AML-193 (cell line): ENCODE data around the gene ROPN1L.

Source experiments
- DNase-seq, 2 experiments: peaks; one replicate each; lab custom pipeline; 2025; lab: John Stamatoyannopoulos, UW

ROPN1L gene

GRCh38 chr5:10457682-10458574 lies 16.2 kb downstream of the ROPN1L start:
- no peak for DNase-seq

GRCh38 chr5:10459080-10460055 lies 17.7 kb downstream of the ROPN1L start:
- DNase-seq, result no peak

- no peak for DNase-seq
These were observed 18.7 kb downstream of the ROPN1L start for GRCh38 chr5:10460252-10460906.

DNA sequence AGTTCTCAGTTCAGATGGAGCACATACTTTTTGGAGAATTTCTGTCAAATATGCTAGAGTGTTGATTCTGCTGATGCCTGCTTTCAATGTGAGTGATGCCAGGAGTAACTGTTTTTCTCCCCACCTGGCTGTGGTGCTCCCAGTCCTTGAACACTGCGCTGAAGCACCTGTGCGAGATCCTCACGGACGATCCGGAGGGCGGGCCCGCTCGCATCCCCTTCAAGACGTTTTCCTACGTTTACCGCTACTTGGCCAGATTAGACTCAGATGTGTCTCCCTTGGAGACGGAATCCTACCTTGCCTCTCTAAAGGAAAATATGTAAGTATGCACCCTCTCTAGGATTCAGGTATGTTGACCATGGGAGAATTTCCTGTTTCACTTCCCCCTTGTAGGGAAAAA lies 19.4 kb downstream of the ROPN1L start:
- no peak for DNase-seq

- no peak for DNase-seq
These were observed 20.4 kb downstream of the ROPN1L start for GRCh38 chr5:10461904-10462555.

- no peak for DNase-seq
These were observed 21.9 kb downstream of the ROPN1L start for GRCh38 chr5:10463566-10463965.

DNA sequence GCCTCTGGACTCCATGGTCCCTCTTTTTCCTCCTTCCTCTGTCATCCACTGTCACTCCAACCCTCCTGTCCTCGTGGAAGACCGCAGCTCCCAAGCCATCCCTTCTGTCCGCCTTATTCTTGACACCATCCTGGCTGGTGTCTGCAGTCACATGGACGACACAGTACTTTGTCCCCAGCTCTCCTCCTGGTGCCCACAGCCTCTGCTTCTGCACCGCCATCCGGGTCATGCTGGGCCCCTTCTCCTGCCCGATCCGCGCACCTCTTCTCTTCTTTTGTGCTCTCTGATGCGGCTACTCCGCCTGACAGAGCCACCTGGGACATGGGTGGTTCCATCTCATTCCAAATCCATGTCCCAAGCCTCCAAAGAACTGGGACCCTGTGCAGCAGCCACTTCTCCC lies 22.5 kb downstream of the ROPN1L start:
- no peak for DNase-seq

DNA sequence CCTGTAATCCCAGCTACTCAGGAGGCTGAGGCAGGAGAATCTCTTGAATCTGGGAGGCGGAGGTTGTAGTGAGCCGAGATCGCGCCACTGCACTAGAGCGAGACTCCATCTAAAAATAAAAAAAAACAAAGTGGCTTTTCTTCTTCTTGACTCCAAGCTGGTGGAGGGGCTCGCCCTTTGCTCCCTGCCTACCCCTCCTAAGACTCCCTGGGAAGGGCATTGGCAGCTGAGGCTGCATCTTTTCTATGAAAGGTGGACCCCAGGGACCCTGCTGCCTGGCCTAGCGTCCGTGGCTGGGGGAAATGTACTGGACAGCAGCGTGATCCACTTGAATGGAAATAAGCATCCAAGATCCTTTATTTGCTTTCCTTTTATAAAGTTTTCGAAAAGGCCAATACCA lies 24.0 kb downstream of the ROPN1L start:
- DNase-seq, result no peak

DNA sequence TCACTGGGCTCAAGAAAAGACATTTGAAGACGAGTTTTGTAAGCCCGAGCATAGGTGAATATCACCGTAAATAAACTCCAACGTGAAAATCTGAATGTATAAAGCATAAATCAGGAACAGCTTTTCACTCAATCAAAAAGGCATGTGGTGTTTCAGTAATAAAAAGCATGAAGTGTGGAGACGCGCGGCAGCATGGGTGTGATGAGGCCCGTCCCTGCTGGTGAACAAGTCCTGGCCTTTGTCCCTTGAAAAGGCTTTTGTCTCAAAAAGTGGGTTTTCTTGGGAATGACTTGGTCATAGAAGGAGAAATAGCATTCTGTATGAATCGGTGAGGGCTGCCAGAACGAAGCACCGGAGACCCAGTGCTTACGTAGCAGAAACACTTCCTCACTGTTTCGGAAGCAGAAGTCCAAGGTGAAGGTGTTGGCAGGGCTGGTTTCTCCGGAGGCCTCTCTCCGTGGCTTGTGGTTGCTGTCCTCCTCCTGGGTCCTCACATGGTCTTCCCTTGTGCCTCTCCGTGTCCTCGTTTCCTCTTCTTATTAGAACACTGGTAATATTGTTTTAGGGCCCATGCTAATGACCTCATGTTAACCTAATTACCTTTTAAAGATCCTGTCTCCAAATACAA lies 24.9 kb downstream of the ROPN1L start:
- DNase-seq, result no peak

DNA sequence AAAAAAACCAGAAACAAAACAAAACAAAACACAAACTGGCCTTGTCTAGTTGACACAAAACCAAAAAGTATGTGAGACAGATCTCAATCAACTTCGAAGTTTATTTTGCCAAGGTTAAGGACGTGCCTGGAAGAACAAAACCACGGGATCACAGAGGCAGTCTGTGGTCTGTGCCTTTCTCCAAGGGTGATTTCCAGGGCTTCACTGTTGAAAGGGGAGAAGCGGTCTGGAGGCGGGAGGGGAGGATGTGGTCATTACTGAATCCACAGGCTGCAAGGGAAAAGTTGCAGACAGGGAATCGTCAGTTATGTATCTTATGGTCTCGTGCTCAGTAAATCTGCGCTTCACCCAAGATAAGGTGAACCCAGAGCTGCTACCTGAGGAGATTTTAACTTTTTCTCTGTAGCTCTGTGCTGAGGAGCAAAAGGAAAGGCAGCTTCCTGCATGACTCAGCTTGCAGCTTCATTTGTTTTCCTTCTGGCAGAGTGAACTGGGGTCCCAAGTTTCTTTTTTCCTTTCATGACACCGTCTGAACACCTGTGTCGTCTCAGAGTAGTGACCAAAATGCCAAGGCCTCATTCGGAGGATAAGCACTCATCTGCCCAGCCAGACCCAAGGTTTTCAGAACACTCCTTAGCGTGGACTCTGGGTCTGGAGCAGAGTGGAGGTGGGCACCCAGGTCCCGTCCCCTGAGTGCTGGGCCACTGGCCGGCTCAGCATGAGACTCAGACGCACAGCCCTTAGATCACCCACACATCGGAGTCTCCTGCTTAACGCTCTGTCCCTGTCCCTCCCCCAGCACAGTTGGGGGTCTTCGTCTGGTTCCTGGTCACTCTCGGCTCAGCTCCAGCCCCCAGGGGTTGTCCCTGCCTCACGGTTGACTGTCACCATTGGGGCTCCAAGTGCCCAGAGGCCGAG lies 25.9 kb downstream of the ROPN1L start:
- DNase-seq, result no peak

- DNase-seq, result no peak
These were observed 26.6 kb downstream of the ROPN1L start for GRCh38 chr5:10468256-10468655.

- DNase-seq, result no peak
These were observed 27.8 kb downstream of the ROPN1L start for GRCh38 chr5:10469253-10470050.

GRCh38 chr5:10470669-10471068 lies 29.0 kb downstream of the ROPN1L start:
- DNase-seq, result no peak

DNA sequence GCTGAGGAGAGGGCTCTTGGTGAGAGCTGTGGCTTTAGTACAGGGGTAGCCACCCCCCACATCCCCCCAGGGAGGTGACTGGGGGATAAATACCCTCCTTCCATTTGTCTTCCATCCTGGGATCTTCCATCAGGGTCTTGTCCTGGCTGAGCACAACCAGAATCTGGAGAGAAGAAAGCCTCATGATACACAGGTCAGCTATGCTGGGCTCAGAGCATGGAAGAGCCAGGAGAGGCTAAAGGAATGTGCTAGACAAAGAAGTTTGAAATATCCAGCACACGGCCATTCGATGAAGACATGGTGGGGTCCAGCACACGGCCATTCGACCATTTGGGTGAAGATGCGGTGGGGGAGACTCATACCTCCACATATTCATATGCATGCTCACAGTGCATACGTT lies 30.0 kb downstream of the ROPN1L start:
- no peak for DNase-seq

DNA sequence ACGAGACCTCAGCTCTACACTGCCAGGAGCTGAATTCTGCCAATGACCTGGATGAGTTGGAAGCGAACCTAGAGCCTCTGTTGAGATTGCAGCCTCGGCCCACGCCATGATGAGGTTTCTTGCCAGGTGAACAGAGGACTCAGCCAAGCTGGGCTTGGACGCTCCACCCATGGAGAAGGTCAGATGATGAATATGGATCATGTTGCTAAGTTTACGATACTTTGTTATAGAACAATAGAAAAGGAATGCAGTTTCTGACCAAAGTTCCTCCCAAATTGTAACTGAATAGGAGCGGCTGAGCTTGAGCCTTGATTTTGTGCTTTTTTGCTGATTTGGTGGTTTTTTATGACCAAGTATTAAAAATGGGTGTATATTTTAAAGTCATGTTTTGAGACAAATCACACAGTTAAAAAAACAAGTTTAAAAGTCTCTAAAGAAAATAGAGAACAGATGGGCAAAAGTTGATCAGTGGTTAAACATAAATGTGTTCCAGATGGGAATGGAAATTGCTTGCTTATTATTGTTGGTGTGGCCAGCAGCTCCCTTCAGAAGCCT lies 32.9 kb downstream of the ROPN1L start:
- no peak for DNase-seq

DNA sequence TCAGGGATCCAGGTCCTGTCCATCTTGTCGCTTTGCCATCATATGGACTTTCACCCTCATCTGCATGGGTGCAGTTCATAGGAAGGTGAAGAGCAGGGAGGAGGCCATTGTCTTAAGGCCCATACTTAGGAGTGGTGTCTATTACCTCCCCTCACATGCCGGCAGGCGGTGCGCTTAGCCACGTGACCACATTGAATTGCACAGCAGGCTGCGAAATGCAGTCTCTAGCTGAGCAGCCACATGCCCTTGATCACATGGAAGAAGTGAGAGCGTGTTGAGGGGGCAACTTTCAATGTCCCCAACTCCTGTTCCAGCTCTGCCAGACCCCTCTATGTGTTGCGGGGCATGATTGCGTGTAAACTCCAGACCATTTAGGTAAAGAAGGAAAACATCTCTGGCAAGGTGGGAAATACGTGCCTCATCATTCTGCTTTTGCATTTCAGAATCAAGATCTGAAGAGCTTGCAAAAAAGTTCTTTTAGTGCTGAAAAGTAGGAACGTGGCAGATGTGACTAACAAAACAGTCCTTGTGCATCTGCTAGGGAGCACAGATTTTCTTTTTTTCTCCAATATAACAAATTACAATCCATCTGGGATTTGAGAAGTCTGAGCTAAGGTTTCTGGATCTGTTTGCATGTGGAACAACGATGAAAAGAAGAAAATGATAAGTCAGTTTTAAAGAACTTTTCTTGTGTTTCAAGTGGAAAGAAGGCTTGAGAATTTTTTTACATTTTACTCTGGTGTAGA lies 34.4 kb downstream of the ROPN1L start:
- no peak for DNase-seq

- no peak for DNase-seq
These were observed 35.2 kb downstream of the ROPN1L start for GRCh38 chr5:10476878-10477277.

DNA sequence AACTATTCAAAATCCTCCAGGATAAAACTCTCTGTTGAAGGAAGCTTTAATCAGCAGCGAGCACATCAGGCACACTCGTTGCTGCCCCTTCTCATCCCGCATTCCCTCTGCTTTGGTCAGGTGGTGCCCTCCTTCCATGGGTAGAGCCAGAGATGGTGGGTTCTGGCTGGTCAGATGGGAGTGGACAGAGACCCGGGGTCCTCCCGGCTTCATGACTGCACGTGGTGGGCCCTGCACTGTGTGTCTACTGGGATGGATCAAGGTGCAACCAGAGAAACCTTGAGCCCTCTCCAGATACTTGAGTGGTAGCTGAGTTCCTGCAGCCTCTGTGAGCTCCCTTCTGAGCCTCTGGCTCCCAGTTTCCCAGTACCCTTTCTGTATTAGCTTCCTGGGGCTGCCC lies 36.3 kb downstream of the ROPN1L start:
- no peak for DNase-seq
